ENCODE measurements around the gene BLACAT1. TPM values are rescaled to one million over a fixed set of nuclear protein-coding genes. Genes with fewer than 3 reads are reported as not detected.

The BLACAT1 gene
- total and polyA plus RNA-seq, 2 of the 8 experiments (the other 6 are each of a cell fraction or from before 2014, with no cell fraction given): 3.5 to 10.5 TPM

DNA sequence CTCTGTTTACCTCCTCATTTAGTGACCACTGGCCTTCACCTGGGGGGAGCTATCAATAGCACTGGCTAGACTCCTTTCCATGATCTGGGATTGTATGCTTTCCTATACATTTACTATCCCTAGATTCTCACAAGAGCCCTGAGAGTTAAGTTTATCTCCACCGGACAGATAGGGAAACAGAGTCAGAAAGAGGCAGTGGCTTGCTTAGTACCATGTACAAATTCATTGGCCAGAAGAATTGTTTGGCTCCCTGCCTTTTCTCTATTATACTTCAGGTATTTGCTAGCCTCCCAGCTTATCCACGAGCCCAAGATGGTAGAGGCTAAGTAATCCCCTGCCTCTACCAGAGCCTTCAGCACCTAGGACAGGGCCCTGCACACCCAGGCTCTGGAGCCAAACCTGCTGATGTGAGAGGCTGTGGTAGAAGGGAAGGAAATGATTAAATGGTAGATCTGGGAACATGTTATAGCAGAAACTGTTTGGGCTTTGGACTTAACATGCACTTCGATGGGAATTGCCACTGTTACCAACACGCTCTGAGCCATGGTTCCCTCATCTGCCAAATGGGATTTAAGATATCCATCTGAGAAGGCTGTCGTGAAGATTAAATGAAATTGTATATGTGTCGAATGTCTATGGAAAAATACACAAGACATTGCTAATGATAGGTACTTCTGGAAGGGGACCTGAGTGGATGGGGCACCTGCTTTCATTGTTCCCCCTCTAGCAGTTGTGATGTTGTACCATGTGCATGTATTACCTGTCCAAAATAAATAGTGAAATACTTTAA, 3.1 kb upstream of the BLACAT1 start (continued):
- TF ChIP-seq PHF8 (conservative IDR thresholded peaks at IDR 0.05; ENCODE audit: low read depth, low read length): no peak
- TF ChIP-seq POLR2A (IDR thresholded peaks at IDR 0.05; ENCODE audit: control extremely low read depth in 1 of 2, low read depth in 2 of 2, low read length in 2 of 2): no peak
- TF ChIP-seq ZNF274 (IDR thresholded peaks at IDR 0.05; ENCODE audit: borderline replicate concordance, extremely low read depth, low read length): no peak
- TF ChIP-seq SAP30 (IDR thresholded peaks at IDR 0.05; ENCODE audit: insufficient read depth, insufficient replicate concordance, low read length): peak; percentile 27
- no peak for TF ChIP-seq BACH1 (IDR thresholded peaks at IDR 0.05; ENCODE audit: low read length)
- TF ChIP-seq GTF2F1 (IDR thresholded peaks at IDR 0.05; ENCODE audit: borderline replicate concordance, low read depth, low read length): no peak
- no peak for TF ChIP-seq TAF7 (optimal IDR thresholded peaks at IDR 0.05; ENCODE audit: borderline replicate concordance, low read depth, low read length)
- TF ChIP-seq CBX5 (IDR thresholded peaks at IDR 0.05; ENCODE audit: low read depth, low read length): no peak
- no peak for TF ChIP-seq SIRT6 (IDR thresholded peaks at IDR 0.05; ENCODE audit: low read length)
- TF ChIP-seq, protein P1, sequence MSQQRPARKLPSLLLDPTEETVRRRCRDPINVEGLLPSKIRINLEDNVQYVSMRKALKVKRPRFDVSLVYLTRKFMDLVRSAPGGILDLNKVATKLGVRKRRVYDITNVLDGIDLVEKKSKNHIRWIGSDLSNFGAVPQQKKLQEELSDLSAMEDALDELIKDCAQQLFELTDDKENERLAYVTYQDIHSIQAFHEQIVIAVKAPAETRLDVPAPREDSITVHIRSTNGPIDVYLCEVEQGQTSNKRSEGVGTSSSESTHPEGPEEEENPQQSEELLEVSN (IDR thresholded peaks at IDR 0.05): no peak
- 0 out of 2 replicates have a peak, but pooled peaks have one; percentile 55 for TF ChIP-seq YY1 (IDR thresholded peaks at IDR 0.05; ENCODE audit: low read depth, low read length)
- no peak for TF ChIP-seq TBP (IDR thresholded peaks at IDR 0.05; ENCODE audit: low read depth, low read length)
- no peak for TF ChIP-seq EGR1 (IDR thresholded peaks at IDR 0.05; ENCODE audit: borderline replicate concordance, low read depth, low read length)
- peak; percentile 95 to 96 for TF ChIP-seq SIN3A (conservative IDR thresholded peaks at IDR 0.05 in 1 of 2, IDR thresholded peaks at IDR 0.05 in 1 of 2; ENCODE audit: low read depth in 1 of 2, low read length in 2 of 2)
- TF ChIP-seq RFX5 (IDR thresholded peaks at IDR 0.05; ENCODE audit: borderline replicate concordance, low read depth, low read length): no peak
- no peak for TF ChIP-seq JUND (IDR thresholded peaks at IDR 0.05; ENCODE audit: low read length)
- TF ChIP-seq KDM1A (IDR thresholded peaks at IDR 0.05; ENCODE audit: borderline replicate concordance, low read length): no peak
- TF ChIP-seq KDM5A (IDR thresholded peaks at IDR 0.05; ENCODE audit: low read length): no peak
- no peak for TF ChIP-seq RBBP5 (IDR thresholded peaks at IDR 0.05; ENCODE audit: borderline replicate concordance, low read depth, low read length)
- TF ChIP-seq CBX8 (IDR thresholded peaks at IDR 0.05; ENCODE audit: borderline replicate concordance, low read depth, low read length): no peak
- no peak for TF ChIP-seq SP1 (IDR thresholded peaks at IDR 0.05; ENCODE audit: low read depth, low read length)
- no peak for TF ChIP-seq SUZ12 (IDR thresholded peaks at IDR 0.05; ENCODE audit: low read length)
- no peak for TF ChIP-seq POLR2AphosphoS5 (IDR thresholded peaks at IDR 0.05; ENCODE audit: low read depth, low read length)
- TF ChIP-seq CTBP2 (IDR thresholded peaks at IDR 0.05; ENCODE audit: borderline replicate concordance, insufficient read depth, insufficient read length, low read length): no peak
